NCI-H82 (cell line): ENCODE measurements around the gene EFNA2.

Experiments used
- DNase-seq: peaks from one replicate; lab custom pipeline; 2025; lab: John Stamatoyannopoulos, UW

EFNA2 gene

GRCh38 chr19:1249298-1249989 is 36.2 kb upstream of the EFNA2 start:
- DNase-seq: peak; percentile 92

GRCh38 chr19:1249990-1250436 is 35.7 kb upstream of the EFNA2 start:
- DNase-seq: no peak

- DNase-seq: peak; percentile 91
These were observed 35.0 kb upstream of the EFNA2 start for GRCh38 chr19:1250437-1251260.

- DNase-seq: peak; percentile 76
These were observed 34.1 kb upstream of the EFNA2 start for GRCh38 chr19:1251330-1252220.

GRCh38 chr19:1252221-1252820 is 33.4 kb upstream of the EFNA2 start:
- no peak for DNase-seq

- DNase-seq: no peak
These were observed 32.7 kb upstream of the EFNA2 start for GRCh38 chr19:1252821-1253513.

GRCh38 chr19:1253514-1254080 is 32.1 kb upstream of the EFNA2 start:
- DNase-seq: no peak

- no peak for DNase-seq
These were observed 31.6 kb upstream of the EFNA2 start for GRCh38 chr19:1254081-1254527.

GRCh38 chr19:1254530-1255185 is 31.0 kb upstream of the EFNA2 start:
- no peak for DNase-seq

- DNase-seq: no peak
These were observed 30.2 kb upstream of the EFNA2 start for GRCh38 chr19:1255186-1256161.

GRCh38 chr19:1256646-1257474 is 28.8 kb upstream of the EFNA2 start:
- DNase-seq: no peak

- DNase-seq: no peak
These were observed 28.1 kb upstream of the EFNA2 start for GRCh38 chr19:1257475-1258162.

- DNase-seq: no peak
These were observed 27.5 kb upstream of the EFNA2 start for GRCh38 chr19:1258163-1258492.

GRCh38 chr19:1258707-1259205 is 26.9 kb upstream of the EFNA2 start:
- no peak for DNase-seq

GRCh38 chr19:1259206-1259875 is 26.3 kb upstream of the EFNA2 start:
- peak; percentile 37 for DNase-seq

GRCh38 chr19:1259876-1260748 is 25.6 kb upstream of the EFNA2 start:
- no peak for DNase-seq
